Cardiac septum (tissue), 1 donor: ENCODE measurements around the gene TSPAN12. TPM values are rescaled to one million over a fixed set of nuclear protein-coding genes. Genes with fewer than 3 reads are reported as not detected.
"Not testable (repeated sequence)": the region's sequence is repeated elsewhere in the genome, so short reads cannot be mapped to it uniquely, and the experiment has no call there.

Experiments
- DNase-seq: peaks from one replicate; pipeline ENCODE4 v3.0.0-alpha.2; 2020; ENCODE audit warnings: low spot score
- intact Hi-C: fragments of 100-400 bp; cut with DNase I; formaldehyde crosslinking; loops from one replicate; pipeline ENCODE4 v1.14.0; 2022
- long read RNA-seq: library from polyadenylated mRNA; unstranded; transcript quantifications from one replicate; pipeline ENCODE4 v2.0.0, GENCODE V29; 2021
- total RNA-seq: library from RNA; stranded (reverse); fragmentation: NEBNext Ultra II Directional; extraction: Animal tissue kit (Norgen Biotek cat#: 25700); gene quantifications from one replicate; pipeline ENCODE4 v1.2.1, GENCODE V29; 2021
- donor health status: DM: no; HTN: no; CAD: no.

TSPAN12 gene, protein sequence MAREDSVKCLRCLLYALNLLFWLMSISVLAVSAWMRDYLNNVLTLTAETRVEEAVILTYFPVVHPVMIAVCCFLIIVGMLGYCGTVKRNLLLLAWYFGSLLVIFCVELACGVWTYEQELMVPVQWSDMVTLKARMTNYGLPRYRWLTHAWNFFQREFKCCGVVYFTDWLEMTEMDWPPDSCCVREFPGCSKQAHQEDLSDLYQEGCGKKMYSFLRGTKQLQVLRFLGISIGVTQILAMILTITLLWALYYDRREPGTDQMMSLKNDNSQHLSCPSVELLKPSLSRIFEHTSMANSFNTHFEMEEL
- total RNA-seq = 54.9 TPM
- long read RNA-seq, transcript TSPAN12-201 (8 exons, 2,798 nt) = major isoform, 105 of 138 reads
- long read RNA-seq, partial matches to known transcripts = 15 of 138 reads
- long read RNA-seq, other reads (novel, unspliced or antisense) = 18 of 138 reads

DNA sequence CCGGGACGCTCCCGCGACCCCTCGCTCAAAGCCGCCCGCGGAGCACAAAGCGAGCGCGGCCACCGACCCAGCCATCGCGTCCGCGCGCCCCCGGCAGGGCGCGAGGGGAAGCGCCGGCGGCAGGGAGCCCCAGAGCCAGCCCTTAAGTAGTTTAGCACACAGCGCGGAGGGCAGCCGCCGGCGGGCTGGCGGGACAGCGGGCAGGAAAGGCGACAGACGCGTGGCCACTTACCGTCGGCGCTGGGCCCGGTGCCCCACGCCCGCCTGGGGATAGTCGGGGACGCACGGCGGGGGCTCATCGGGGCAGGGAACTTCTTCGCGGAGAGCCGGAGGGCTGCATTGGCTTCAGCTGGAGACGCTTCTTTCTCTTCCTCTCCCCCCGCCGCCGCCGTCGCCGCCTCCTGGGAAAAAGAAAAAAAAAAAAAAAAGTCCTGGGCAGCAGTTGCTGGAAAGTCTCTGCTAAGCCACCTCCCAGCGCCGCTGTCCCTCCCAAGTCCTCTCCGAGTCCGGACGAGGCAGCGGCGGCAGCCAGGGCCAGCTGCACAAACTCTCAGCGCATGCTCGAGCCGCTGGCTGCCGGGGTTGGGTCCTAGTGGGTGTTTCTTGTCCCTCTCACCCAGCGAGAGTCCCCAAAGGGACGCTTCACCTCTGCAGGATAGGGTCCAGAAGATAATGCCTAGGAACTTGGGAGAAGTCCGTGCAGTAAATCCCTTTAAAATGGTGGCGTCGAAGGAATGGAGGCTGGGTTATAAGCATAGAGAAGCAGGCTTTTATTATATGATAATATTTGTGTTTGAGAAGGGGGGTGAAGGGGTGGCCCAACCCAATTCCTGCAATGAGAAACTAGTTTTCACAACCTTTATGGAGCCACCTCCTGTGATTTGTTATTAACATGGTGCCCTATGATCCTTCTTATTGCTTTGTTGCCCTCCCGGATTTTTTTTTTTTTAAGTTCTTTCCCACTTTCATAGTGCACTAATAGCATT lies at the start of gene TSPAN12:
Gene TSPAN12 (minus strand): TSS at position 557 of the 986 bp plus-strand sequence. CDS start 1,381 bp downstream, outside the sequence.
- intact Hi-C loops = loop anchor here (2.0 to 5.0 kb wide), 3 partner anchors 53 to 224 kb away; partner anchors contain the start of gene ING3

DNA sequence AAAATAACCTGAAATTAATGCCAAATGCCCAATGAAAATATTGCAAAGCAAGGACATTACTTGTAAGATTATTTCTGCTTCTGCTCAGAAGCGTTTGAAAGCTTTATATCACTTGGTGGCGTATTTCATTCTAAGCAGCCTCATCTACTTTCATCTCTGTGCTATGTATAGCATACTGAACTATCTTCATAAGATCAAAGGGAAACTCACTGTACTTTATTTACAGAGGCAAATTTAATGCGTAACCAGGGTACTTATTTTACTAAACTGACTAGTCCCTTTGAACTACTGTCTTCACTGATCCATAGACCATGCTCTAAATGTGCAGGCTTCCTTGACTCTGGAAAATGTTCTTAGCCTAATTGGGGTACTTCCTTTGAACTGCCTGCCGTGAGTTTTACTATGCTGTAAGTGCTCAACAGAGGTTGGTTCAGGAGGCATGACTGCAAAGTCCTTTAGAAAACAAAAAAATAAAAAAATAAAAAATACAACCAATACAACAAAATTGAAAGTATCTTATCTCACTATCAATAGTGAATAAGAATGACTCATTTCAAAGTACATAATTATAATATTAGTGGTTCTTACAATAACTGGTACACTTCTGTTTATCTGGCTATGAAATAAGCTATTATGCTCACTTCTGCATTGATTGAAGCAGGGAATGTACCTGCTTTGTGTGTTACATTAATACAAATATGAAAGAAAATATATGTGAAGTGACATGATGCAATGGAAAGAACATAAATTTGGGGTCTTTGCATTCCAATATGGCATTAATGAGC lies 41.0 kb upstream of the TSPAN12 start:
- intact Hi-C loops = no loop called here
- DNase-seq = no peak

More for the DNA sequence above, at the start of gene TSPAN12:
- DNase-seq = peak; percentile 92

DNA sequence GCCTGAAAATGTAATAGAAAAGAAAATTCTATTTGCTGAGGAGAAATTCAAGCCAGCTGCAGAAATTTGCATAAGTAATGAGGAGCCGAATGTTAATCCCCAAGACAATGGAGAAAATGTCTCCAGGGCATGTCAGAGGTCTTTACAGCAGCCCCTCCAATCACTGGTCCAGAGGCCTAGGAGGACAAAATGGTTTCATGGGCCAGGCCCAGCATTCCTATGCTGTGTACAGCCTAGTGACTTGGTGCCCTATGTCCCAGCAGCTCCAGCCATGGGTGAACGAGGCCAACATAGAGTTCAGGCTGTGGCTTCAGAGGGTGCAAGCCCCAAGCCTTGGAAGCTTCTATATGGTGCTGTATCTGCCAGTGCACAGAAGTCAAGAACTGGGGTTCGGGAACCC lies 37.3 kb upstream of the TSPAN12 start:
- DNase-seq, intact Hi-C loops: not testable (repeated sequence)

DNA sequence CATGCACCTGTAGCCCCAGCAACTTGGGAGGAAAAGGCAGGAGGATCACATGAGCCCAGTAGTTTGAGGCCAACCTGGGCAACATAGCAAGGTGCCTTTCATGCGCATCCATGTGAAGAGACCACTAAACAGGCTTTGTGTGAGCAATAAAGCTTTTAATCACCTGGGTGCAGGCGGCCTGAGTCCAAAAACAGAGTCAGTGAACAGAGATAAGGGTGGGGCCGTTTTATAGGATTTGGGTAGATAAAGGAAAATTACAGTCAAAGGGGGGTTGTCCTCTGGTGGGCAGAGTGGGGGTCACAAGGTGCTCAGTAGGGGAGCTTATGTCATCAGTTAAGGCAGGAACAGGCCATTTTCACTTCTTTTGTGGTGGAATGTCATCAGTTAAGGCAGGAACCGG lies 27.7 kb upstream of the TSPAN12 start:
- DNase-seq, intact Hi-C loops: not testable (repeated sequence)

DNA sequence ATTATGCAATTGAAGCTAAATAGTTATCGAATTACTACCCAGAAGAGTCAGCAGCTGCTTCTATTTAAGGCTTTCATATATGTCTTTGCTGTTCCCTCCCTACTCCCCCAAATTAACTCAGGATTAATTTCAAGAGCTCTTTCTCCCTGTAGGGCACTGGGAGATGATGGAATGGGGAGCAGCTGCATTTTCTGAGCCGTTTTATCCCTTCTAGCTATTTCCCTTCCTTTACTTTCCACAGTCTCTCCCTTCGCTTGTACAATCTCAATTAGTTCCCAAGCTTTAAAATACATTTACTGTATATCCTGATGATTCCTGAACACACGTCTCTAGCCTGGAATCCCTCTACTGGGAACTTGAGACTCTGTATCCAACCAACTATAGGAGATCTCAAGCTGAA lies 19.8 kb upstream of the TSPAN12 start:
- no peak for DNase-seq
- intact Hi-C loops = no loop called here

DNA sequence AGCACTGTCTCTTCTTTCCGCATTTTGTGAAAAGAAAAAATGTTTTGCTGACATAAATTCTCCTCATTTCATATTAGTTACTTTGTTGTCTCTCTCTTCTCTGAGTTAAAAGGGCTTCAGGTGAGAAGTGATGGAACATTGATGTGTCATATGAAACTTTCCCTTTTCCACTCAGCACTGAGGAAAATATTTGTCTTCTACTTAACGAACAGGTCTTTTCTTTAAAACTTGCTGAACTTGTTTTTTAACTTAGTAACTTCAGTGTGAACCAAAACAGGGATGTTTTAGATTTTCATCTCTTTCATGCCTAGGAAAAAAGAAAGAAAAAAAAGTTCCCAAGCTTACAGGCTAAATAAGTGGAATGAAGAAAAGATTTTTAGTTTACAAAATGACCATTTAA lies 19.0 kb upstream of the TSPAN12 start:
- intact Hi-C loops = no loop called here
- no peak for DNase-seq

DNA sequence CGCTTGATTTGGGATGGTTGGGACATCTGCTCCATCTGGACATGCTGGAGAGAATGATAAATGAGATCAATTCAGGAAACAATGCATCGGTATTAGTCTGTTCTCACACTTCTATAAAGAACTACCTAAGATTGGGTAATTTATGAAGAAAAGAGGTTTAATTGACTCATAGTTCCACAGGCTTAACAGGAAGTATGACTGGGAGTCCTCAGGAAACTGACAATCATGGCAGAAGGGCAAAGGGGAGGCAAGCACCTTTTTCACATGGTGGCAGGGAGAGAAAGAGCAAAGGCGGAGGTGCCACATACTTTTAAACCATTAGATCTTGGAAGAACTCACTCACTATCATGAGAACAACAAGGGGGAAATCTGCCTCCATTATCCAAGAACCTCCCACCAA lies 16.8 kb upstream of the TSPAN12 start:
- intact Hi-C loops = no loop called here
- no peak for DNase-seq

DNA sequence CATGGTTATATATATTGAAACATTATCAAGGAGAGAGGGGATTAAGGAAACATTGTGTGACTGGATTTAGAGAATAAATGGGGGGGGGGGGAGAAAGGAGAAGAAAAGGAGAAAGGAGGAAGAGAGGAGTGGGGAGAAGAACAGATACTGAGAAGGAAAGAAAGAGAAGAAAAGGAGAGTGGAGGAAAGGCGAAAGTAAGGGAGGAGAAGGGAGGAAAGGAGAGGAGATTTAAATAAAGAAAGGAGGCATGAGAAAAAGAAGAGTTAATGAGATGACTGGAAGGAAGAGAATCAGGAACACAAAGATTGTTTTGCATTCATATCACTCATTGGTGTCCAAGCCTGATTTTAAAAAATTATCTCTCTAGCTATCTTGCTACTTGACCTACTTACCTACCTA lies 16.1 kb upstream of the TSPAN12 start:
- intact Hi-C loops = no loop called here
- DNase-seq = no peak

DNA sequence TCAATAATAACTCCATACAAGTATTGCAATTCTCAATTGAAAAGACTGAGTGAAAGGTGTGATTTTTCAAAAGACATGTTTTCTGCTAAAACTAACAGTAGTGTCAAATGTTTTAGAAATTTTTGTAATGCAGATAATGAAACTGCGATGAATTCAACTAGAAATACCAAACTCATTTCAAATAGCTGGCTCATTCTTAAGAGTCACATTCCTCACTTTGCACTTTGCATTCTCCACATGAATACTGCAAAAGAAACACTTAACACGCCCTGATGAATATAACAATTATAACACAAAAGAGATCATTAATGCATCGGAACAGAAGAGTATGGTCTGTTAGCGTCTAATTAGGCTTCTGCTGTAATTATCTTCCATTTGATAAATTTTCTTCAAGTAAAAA lies 15.5 kb upstream of the TSPAN12 start:
- DNase-seq = no peak
- intact Hi-C loops = no loop called here

DNA sequence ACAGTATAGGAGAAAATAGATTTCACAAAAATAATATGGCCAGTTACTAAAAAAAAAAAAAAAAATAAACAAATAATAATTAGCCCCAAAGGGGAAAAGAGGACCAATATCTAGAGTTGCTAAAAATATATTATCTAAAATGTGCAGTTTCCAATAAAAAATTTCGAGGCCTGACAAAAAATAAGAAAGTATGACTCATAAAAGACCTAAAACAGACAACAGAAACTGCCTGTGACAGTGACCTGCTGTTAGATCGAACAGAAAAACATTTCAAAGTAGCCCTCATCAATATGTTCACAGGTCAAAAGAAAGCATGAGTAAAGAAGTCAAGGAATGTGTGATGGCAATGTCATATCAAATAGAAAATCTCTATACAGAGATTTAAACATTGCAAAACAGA lies 11.8 kb upstream of the TSPAN12 start:
- DNase-seq = no peak
- intact Hi-C loops = no loop called here

DNA sequence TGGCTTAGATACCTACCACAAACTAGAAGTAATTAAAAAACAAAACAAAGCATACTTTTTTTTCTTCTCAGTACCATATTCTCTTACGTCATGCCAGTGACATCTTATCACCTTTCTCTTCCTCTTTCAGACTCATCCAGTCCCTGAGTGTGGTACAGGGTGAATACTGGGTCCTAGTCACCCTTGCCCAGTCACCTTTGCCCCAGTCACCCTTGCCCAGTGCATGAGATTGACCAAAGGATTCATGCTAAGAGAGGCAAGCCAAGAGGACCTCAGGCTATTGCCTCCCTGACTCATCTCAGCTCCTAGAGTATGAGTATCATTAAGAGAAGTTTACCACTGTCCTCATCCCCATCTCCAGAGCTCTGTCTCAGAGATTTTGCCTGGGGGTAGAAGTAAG lies 10.0 kb upstream of the TSPAN12 start:
- intact Hi-C loops = no loop called here
- DNase-seq = no peak

DNA sequence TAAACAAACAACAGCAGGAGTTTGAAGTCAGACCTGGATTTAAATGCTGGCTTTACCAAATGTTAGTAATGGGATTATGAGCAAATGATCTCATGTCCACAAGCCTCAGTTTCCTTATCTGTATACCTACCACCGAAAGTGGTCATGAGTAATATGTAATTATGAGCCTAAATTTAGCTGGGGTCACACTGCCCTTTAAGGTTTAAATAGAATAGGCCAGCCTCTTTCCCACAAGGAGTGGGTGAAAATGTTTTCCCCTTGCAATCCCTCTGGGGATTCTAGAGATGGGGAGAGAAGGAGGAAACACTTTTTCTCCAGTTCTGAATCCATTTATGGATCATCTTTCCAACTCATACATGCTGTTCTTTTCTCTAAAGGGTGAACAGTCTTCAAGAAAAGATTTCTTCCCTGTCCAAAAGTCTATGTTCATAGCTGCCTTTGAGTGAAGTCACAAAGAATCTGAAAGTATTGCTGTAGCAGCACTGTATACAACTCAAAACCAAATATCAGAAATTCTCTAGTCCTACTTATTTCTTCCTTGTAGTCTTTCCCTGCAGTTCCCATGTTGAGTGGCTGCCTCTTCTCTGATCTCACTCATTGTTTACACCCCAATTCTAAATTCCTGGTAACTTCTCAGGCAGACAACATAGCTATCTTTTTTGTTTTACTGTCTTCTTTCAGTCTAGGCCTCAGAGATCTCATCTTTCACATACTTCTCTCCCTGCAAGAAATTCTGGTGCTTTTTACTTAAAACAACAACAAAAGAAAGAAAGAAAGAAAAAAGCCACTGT lies 7.4 kb upstream of the TSPAN12 start:
- intact Hi-C loops = no loop called here
- DNase-seq = no peak

DNA sequence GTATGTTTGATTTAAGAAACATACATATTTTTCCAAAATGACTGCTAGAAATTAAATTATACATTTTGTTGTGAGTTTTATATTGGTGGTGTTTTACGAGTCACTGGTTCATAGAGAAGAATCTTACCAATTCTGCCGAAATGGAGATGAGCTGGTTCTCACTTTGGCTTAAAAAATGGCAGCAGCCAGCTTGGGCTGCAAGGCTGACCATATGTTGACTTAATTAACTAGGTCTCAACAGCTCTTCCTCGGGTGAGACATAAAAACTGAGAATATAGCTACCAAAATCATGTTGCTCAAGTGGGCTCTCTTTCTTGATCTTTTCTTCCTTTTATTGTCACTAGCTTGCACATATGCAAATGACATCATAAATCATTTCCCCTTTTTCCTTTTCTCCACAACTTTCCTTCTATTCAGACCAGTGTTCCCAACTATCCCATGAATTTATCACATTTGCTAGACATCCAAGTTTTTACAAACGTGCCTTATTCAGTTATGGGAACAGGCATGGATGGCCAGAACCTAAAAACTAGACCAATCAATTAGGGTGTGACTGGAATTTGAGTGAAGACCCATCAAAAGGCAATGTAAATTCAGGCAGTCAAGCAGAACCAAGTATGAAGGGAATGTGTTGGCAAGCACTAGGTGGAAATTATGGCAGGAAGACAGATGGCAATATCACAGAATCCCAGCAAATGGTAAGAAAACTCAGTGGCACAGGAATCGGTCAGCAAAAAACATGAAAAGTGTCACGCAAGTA lies 6.4 kb upstream of the TSPAN12 start:
- no peak for DNase-seq
- intact Hi-C loops = no loop called here

DNA sequence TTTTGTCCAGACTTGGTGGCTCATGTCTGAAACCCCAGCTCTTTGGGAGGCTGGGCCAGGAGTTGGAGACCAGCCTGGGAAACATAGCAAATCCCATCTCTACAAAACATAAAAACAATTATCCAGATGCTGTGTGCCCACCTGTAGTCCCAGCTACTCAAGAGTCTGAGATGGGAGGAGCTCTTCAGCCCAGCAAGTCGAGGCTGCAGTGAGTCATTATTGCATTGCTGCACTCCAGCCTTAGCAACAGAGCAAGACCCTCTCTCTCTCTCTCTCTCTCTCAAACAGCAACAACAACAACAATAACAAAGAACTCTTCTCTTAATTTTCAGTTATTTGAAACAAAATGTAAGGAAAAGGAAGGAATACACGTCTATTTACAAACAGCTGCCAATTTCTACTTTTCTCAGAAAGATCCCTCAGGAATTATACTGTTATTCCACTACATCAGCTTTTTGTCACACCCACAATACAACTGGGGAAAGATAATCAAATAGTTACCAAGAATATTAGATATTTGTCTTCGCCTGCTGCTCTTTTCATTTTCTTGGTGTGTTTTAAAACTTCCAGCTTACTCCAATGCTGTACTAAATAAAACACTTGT lies 5.1 kb upstream of the TSPAN12 start:
- intact Hi-C loops = no loop called here

DNA sequence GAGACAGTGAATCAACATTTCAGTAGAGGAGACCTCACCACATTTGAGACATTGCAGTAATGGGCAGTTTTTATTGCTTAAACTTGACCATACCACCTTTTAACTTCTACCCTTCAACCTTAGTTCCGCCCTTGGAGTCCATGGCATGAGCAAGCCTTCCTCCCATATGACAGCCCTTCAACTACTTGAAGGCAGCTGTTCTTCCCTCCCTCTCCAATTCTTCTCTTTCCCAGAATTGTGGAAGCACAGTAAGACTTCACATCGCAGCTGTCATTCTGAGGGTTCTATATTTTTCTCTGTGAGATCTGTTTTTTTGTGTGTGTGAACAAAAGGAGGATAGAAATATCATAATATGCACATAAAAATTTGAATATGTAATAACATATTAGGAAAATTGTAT lies 2.2 kb upstream of the TSPAN12 start:
- DNase-seq = no peak
- intact Hi-C loops = no loop called here

More for the DNA sequence above, 5.1 kb upstream of the TSPAN12 start:
- no peak for DNase-seq

DNA sequence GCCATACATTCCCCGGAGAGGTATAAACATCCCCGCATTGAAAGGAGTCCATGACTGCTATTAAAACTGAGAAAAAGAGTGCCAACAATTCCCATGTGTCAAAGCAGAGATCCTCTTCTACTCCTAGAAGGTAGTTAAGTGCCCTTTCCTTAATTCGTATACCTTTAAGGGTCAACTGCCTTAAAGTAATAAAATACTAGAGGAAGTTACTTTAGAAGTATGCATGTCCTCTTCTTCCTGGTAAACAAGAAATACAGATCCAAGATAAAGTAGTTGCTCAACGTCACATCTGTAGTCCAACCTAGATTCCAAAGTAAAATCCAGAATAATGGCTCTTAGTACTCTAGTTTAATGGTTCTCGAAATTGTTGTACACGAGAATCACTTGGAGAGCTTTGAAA lies 1.5 kb upstream of the TSPAN12 start:
- no peak for DNase-seq
- intact Hi-C loops = loop anchor here (5.0 kb wide), 1 partner anchor 223 kb away; no protein-coding TSS in a partner anchor

DNA sequence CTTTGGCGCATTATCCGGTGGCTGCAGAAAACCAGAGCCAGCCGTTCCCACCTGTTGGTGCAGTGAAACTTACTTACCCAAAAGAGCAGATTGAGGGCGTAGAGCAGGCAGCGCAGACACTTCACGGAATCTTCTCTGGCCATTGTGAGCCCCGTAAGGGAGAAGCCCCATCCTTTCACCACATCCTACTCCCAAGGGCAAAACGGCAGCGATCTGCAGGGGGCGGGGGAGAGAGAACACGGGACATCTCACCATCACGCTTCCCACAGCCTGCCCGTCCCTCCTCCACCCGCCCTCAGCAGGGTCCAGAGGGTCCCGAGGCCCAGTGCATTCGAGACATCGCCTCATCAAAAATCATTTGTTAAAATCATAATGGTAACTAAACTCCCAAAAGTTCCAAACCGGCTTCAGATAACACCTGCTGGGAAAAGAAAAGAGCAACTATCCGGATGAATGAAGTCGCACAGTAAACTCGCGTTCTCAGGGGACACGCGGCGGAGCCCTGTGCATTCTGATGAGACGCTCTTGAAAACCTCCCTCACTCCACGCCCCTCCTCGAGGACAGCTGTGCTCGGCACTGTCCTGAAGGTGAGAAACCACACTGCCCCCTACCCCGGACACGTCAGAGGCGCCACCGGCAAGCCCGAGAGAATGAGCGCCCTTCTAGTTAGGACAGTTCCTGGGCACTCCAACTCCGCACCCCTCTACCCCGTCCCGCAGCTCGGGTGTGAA lies 1.2 kb downstream of the TSPAN12 start:
- intact Hi-C loops = loop anchor here (2.0 to 5.0 kb wide), 3 partner anchors 52 to 226 kb away; partner anchors contain the start of gene ING3
- peak; percentile 77 for DNase-seq
